HL-60/S4 treated with phorbol 12-myristate 13-acetate at 8.2 ng/mL for 4 days and 3 days (cell line): ENCODE results near the gene TMEM126A.
"Not testable (repeated sequence)": the region's sequence is repeated elsewhere in the genome, so short reads cannot be mapped to it uniquely, and the experiment has no call there.

Experiments used
- in situ Hi-C: fragments of 300-500 bp; cut with MboI; formaldehyde crosslinking; loops from 2 replicates; pipeline ENCODE4 v1.15.0; 2022; ENCODE audit warnings: low sequenced_read_pairs

Gene TMEM126A

GRCh38 chr11:85647604-85648299, at the start of gene TMEM126A:
Gene TMEM126A, plus strand, starts transcription at chr11:85647967. Its CDS starts 2,289 bp downstream, at chr11:85650256.
- in situ Hi-C loops: no loop called here

GRCh38 chr11:85599083-85599482, 48.7 kb upstream of the TMEM126A start:
- in situ Hi-C loops: no loop called here

- in situ Hi-C loops: no loop called here
These were observed 45.1 kb upstream of the TMEM126A start for GRCh38 chr11:85602526-85603213.

GRCh38 chr11:85603220-85603619, 44.5 kb upstream of the TMEM126A start:
- in situ Hi-C loops: no loop called here

- in situ Hi-C loops: not testable (repeated sequence)
These were observed 41.5 kb upstream of the TMEM126A start for GRCh38 chr11:85606237-85606636.

GRCh38 chr11:85608621-85609020, 39.1 kb upstream of the TMEM126A start:
- in situ Hi-C loops: not testable (repeated sequence)

- in situ Hi-C loops: not testable (repeated sequence)
These were observed 38.5 kb upstream of the TMEM126A start for GRCh38 chr11:85609286-85609685.

GRCh38 chr11:85611643-85612042, 36.1 kb upstream of the TMEM126A start:
- in situ Hi-C loops: not testable (repeated sequence)

GRCh38 chr11:85619499-85619898, 28.3 kb upstream of the TMEM126A start:
- in situ Hi-C loops: no loop called here

- in situ Hi-C loops: no loop called here
These were observed 27.5 kb upstream of the TMEM126A start for GRCh38 chr11:85620256-85620655.

GRCh38 chr11:85626496-85626895, 21.3 kb upstream of the TMEM126A start:
- in situ Hi-C loops: no loop called here

- in situ Hi-C loops: no loop called here
These were observed 20.3 kb upstream of the TMEM126A start, which contains the start of gene DLG2 for GRCh38 chr11:85627332-85627997. Gene DLG2, minus strand, starts transcription at chr11:85627344.

- in situ Hi-C loops: no loop called here
These were observed 19.6 kb upstream of the TMEM126A start, which contains the start of gene TMEM126B for GRCh38 chr11:85627998-85628770. Gene TMEM126B, plus strand, starts transcription at chr11:85628593. Its CDS starts 15 bp downstream, at chr11:85628608.

GRCh38 chr11:85628771-85629341, 18.9 kb upstream of the TMEM126A start:
- in situ Hi-C loops: no loop called here

- in situ Hi-C loops: no loop called here
These were observed 13.0 kb upstream of the TMEM126A start for GRCh38 chr11:85634747-85635146.

GRCh38 chr11:85643191-85643614, 4.6 kb upstream of the TMEM126A start:
- in situ Hi-C loops: no loop called here

- in situ Hi-C loops: no loop called here
These were observed 689 bp upstream of the TMEM126A start for GRCh38 chr11:85647078-85647477.

- in situ Hi-C loops: no loop called here
These were observed 3.4 kb downstream of the TMEM126A start for GRCh38 chr11:85651118-85651517.

- in situ Hi-C loops: no loop called here
These were observed 5.2 kb downstream of the TMEM126A start for GRCh38 chr11:85652786-85653447.

- in situ Hi-C loops: not testable (repeated sequence)
These were observed 6.6 kb downstream of the TMEM126A start for GRCh38 chr11:85654343-85654742.
